GM18508 (cell line): ENCODE results near the gene TRAF4.
"Not testable (repeated sequence)": the region's sequence is repeated elsewhere in the genome, so short reads cannot be mapped to it uniquely, and the experiment has no call there.

Experiments
- ATAC-seq: cut with Tn5 transposase; IDR thresholded peaks from one replicate; pipeline ENCODE4 v1.9.1; 2021; ENCODE audit warnings: moderate number of reproducible peaks; ENCODE audit not compliant: insufficient read depth, unreplicated experiment

The TRAF4 gene

DNA sequence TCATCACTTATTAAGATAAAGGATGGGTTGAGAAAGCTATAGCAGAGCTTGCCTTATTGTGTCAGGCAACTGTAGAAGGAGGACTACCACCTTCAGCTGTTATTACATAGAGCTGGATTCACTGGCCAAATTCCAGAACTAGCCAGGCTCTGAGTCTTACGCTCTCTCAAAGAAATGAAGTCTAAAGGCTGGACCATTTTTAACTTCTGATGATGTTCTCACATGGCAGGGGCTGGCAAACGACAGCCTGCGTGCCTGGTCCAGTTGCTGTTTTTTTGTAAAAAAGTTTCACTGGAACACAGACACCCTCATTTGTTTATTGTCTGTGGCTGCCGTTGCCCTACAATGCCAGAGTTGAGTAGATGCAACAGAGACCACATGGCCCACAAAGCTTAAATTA is 21.2 kb downstream of the TRAF4 start:
- no peak for ATAC-seq

- no peak for ATAC-seq
These were observed 29.9 kb downstream of the TRAF4 start for GRCh38 chr17:28773736-28774135.

DNA sequence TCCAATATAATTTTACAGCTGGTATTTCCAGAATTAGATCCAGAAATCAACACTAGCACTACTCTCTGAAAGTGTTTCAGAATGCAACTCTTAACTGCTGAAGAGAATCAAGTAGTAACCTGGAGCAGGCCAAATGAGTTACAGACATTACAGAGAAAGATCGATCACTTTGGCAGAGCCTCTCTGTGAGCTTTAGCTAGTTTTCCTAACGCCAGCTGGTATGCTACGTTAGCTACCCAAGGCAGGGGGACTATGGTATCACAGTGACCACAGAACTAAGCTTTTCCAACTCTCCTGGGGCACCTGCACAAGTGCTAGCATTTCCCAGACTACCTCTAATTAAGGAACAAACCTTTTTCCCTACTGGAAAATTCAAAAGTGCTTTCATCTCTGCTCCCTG is 30.4 kb downstream of the TRAF4 start:
- no peak for ATAC-seq

GRCh38 chr17:28777178-28777577 is 33.4 kb downstream of the TRAF4 start:
- ATAC-seq = no peak

- ATAC-seq = not testable (repeated sequence)
These were observed 35.8 kb downstream of the TRAF4 start for GRCh38 chr17:28779601-28780000.

DNA sequence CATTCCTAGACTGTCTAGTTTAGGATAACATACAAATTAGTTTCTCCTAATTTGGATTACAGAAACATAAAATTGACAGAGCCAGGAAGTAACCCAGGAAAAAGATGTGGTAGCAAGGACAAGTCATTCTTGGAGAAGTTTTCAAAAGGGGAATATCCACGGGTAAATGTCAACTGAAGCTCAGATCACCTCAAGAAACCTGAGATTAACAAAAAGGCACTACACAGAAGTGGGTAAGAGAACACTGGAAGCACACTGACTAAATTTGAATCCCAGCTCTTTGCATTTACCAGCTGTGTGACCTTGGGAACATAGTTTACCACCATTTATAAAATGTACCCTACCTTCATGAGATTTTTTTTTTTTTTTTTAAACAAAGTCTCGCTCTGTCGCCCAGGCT is 39.4 kb downstream of the TRAF4 start:
- no peak for ATAC-seq

GRCh38 chr17:28788100-28788499 is 44.3 kb downstream of the TRAF4 start:
- ATAC-seq = no peak

- ATAC-seq = no peak
These were observed 49.3 kb downstream of the TRAF4 start for GRCh38 chr17:28792877-28793661.

DNA sequence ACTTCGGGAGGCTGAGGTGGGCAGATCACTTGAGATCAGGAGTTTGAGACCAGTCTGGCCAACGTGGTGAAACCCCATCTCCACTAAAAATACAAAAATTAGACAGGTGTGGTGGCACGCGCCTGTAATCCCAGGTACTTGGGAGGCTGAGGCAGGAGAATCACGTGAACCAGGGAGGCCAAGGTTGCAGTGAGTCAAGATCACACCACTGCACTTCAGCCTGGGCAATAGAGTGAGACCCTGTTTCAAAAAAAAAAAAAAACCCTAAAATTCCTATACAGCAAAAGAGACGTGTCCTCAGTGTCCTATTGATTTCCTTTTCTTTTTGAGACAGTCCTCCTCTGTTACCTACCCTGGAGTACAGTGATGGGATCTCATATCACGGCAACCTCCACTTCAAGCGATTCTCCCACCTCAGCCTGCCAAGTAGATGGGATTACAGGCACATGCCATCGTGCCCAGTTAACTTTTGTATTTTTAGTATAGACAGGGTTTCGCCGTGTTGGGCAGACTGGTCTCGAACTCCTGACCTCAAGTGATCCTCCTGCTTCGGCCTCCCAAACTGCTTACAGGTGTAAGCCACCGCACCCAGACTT is 51.1 kb downstream of the TRAF4 start:
- ATAC-seq = not testable (repeated sequence)

DNA sequence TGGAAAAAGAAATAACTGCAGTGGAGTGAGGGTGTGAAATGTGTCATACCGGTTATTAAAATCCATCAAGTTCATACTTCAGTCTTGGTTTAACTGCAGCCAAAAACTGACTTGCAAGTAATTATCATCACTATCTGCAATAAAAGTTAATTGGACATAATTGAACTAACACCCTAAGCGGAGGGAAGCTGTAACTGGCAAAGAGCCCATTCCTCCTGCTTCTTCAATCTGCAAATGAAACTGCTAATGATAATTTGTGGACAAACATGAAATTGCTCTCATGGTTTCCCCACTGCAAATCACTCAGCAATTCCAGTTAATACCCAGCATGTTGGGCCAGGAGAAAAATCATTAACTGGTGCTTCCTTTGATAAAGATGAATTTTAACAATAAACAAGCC is 52.3 kb downstream of the TRAF4 start:
- ATAC-seq = no peak
